ENCODE measurements around the gene MFSD1. TPM values are rescaled to one million over a fixed set of nuclear protein-coding genes. Genes with fewer than 3 reads are reported as not detected.

MFSD1 gene
- total and polyA plus RNA-seq, 12 donors, result 11.3 to 45.5 (median 23.9) TPM

- H3K4me3 ChIP-seq, result no peak overlapping the region
- WGBS, 2 donors, result 86 to 93% methylated on average over 8 of the region's 8 CpGs
- no peak for DNase-seq
- no peaks in the 10 kb centered on the region for H3K9me3 ChIP-seq
- peak overlapping the region in 2 of 10 donors; percentile 33 to 87 for H3K27ac ChIP-seq
- peak in 4 of 8 donors; percentile 29 to 81 (median 55) for ATAC-seq
- TF ChIP-seq, protein P1, sequence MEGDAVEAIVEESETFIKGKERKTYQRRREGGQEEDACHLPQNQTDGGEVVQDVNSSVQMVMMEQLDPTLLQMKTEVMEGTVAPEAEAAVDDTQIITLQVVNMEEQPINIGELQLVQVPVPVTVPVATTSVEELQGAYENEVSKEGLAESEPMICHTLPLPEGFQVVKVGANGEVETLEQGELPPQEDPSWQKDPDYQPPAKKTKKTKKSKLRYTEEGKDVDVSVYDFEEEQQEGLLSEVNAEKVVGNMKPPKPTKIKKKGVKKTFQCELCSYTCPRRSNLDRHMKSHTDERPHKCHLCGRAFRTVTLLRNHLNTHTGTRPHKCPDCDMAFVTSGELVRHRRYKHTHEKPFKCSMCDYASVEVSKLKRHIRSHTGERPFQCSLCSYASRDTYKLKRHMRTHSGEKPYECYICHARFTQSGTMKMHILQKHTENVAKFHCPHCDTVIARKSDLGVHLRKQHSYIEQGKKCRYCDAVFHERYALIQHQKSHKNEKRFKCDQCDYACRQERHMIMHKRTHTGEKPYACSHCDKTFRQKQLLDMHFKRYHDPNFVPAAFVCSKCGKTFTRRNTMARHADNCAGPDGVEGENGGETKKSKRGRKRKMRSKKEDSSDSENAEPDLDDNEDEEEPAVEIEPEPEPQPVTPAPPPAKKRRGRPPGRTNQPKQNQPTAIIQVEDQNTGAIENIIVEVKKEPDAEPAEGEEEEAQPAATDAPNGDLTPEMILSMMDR (IDR thresholded peaks at IDR 0.05), result no peak
- peaks cover 0 to 95% (median 55%) of the 10 kb centered on the region in 9 donors for H3K36me3 ChIP-seq
- no peaks in the 10 kb centered on the region for H3K27me3 ChIP-seq
- intact Hi-C loops (cut with DNase I), result no loop called here
- H3K4me1 ChIP-seq, result peaks cover 0 to 63% (median 0%) of the 10 kb centered on the region in 9 donors
Measured at GRCh38 chr3:158810823-158811724, 9.2 kb downstream of the MFSD1 start.

- no peaks in the 10 kb centered on the region for H3K9me3 ChIP-seq
- 84 to 85% methylated on average over 3 of the region's 3 CpGs for WGBS, 2 donors
- H3K36me3 ChIP-seq, result peaks cover 0 to 84% (median 47%) of the 10 kb centered on the region in 9 donors
- no peaks in the 10 kb centered on the region for H3K27me3 ChIP-seq
- no peak for DNase-seq
- H3K4me1 ChIP-seq, result peaks cover 0 to 15% (median 0%) of the 10 kb centered on the region in 9 donors
- ATAC-seq, result peak in 4 of 8 donors; percentile 25 to 62 (median 50)
- peak overlapping the region in 1 of 10 donors; percentile 15 for H3K4me3 ChIP-seq
- TF ChIP-seq, protein P1 (IDR thresholded peaks at IDR 0.05), result no peak
- H3K27ac ChIP-seq, result peak overlapping the region in 2 of 10 donors; percentile 14 to 76
- intact Hi-C loops (cut with DNase I), result no loop called here
Measured at GRCh38 chr3:158819282-158819681, 17.4 kb downstream of the MFSD1 start.

DNA sequence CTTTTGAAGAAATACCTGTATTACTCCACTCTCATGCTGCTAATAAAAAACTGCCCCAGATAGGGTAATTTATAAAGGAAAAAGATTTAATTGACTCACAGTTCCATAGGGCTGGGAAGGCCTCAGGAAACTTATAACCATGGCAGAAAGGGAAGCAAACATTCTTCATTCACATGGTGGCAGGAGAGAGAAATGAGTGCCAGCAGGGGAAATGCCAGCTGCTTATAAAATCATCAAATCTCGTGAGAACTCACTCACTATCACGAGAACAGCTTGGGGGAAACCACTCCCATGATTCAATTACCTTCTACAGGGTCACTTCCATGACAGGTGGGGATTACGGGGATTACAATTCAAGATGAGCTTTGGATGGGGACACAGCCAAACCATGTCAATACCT lies 18.7 kb downstream of the MFSD1 start:
- Histone ChIP-seq H3K27ac (peak overlapping the region in 1 of 10 donors; percentile 76), H3K4me3 (peak overlapping the region in 1 of 10 donors; percentile 15), H3K9me3 (no peaks in the 10 kb centered on the region), H3K27me3 (no peaks in the 10 kb centered on the region), H3K36me3 (peaks cover 0 to 86% (median 42%) of the 10 kb centered on the region in 9 donors), H3K4me1 (peaks cover 0 to 15% (median 0%) of the 10 kb centered on the region in 9 donors)
- whole genome bisulfite sequencing, 2 donors, result 73 to 85% methylated on average over 3 of the region's 3 CpGs
- TF ChIP-seq, protein P1 (IDR thresholded peaks at IDR 0.05), result no peak
- ATAC-seq (no peak), DNase-seq (no peak)
- intact Hi-C loops (cut with DNase I), result no loop called here

DNA sequence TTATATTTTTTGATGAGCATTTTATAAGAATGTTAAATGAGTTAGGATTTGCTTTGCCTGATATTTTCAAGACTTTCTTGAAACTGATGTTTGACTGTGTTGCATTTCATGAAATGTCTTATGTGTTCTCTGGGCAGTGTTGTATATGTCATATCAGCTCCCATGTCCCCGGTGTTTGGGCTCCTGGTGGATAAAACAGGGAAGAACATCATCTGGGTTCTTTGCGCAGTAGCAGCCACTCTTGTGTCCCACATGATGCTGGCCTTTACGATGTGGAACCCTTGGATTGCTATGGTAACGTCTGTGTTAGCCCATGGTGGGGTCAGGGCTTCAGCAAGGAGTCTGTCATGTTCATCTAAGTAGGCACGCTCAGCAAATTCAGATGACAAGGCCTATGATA lies 20.0 kb downstream of the MFSD1 start:
- no peak overlapping the region for H3K27ac ChIP-seq
- TF ChIP-seq, protein P1 (IDR thresholded peaks at IDR 0.05), result no peak
- H3K36me3 ChIP-seq, result peaks cover 0 to 96% (median 42%) of the 10 kb centered on the region in 9 donors
- intact Hi-C loops (cut with DNase I), result no loop called here
- H3K27me3 ChIP-seq, result no peaks in the 10 kb centered on the region
- ATAC-seq (no peak), DNase-seq (no peak)
- peaks cover 0 to 15% (median 0%) of the 10 kb centered on the region in 9 donors for H3K4me1 ChIP-seq
- WGBS, 2 donors, result 94 to 96% methylated on average over 5 of the region's 5 CpGs
- no peaks in the 10 kb centered on the region for H3K9me3 ChIP-seq
- H3K4me3 ChIP-seq, result no peak overlapping the region

Measured in heart right ventricle (tissue), 16 donors.